GM12874 (cell line): ENCODE results near the gene MAPK14.

Experiments used
- CTCF ChIP-seq: IDR thresholded peaks from 2 replicates; pipeline ENCODE4 v1.5.1; 2011; ENCODE audit warnings: low read depth, mild to moderate bottlenecking, control low read depth, low read length, moderate library complexity; ENCODE audit not compliant: insufficient read depth

MAPK14 gene

GRCh38 chr6:36131511-36132245, 104.1 kb downstream of the MAPK14 start:
- no peak for TF ChIP-seq CTCF

- TF ChIP-seq CTCF = no peak
Measured at GRCh38 chr6:36132246-36132895, 104.8 kb downstream of the MAPK14 start.

GRCh38 chr6:36133148-36133547, 105.5 kb downstream of the MAPK14 start:
- TF ChIP-seq CTCF = no peak

GRCh38 chr6:36133912-36134311, 106.3 kb downstream of the MAPK14 start:
- no peak for TF ChIP-seq CTCF

GRCh38 chr6:36135053-36135731, 107.6 kb downstream of the MAPK14 start:
- TF ChIP-seq CTCF = no peak

- TF ChIP-seq CTCF = no peak
Measured at GRCh38 chr6:36136034-36136433, 108.4 kb downstream of the MAPK14 start.

GRCh38 chr6:36136551-36136950, 108.9 kb downstream of the MAPK14 start:
- no peak for TF ChIP-seq CTCF
